Superior temporal gyrus (tissue), 1 donor: ENCODE results near the gene ADAM12.
"Not testable (repeated sequence)": the region's sequence is repeated elsewhere in the genome, so short reads cannot be mapped to it uniquely, and the experiment has no call there.

Source experiments
- DNase-seq: peaks from one replicate; pipeline ENCODE4 v3.0.0-alpha.2; 2016; ENCODE audit errors: extremely low spot score

The ADAM12 gene

GRCh38 chr10:126262233-126262838, 125.9 kb downstream of the ADAM12 start:
- DNase-seq: no peak

GRCh38 chr10:126259760-126260479, 128.4 kb downstream of the ADAM12 start:
- DNase-seq: no peak

GRCh38 chr10:126256864-126257263, 131.4 kb downstream of the ADAM12 start:
- DNase-seq: no peak

- DNase-seq: no peak
These were observed 133.0 kb downstream of the ADAM12 start for GRCh38 chr10:126255313-126255712.

- DNase-seq: no peak
These were observed 134.7 kb downstream of the ADAM12 start for GRCh38 chr10:126253611-126253998.

GRCh38 chr10:126252884-126253610, 135.2 kb downstream of the ADAM12 start:
- DNase-seq: no peak

- no peak for DNase-seq
These were observed 136.4 kb downstream of the ADAM12 start for GRCh38 chr10:126251778-126252407.

GRCh38 chr10:126250527-126251310, 137.6 kb downstream of the ADAM12 start:
- no peak for DNase-seq

- DNase-seq: no peak
These were observed 138.2 kb downstream of the ADAM12 start for GRCh38 chr10:126250045-126250444.

- DNase-seq: no peak
These were observed 140.8 kb downstream of the ADAM12 start for GRCh38 chr10:126247446-126247975.

GRCh38 chr10:126246396-126246795, 141.9 kb downstream of the ADAM12 start:
- DNase-seq: not testable (repeated sequence)

- DNase-seq: no peak
These were observed 142.8 kb downstream of the ADAM12 start for GRCh38 chr10:126245501-126245900.

- no peak for DNase-seq
These were observed 144.3 kb downstream of the ADAM12 start for GRCh38 chr10:126243971-126244370.

- no peak for DNase-seq
These were observed 145.0 kb downstream of the ADAM12 start for GRCh38 chr10:126243306-126243705.

- DNase-seq: peak; percentile 80
These were observed 145.6 kb downstream of the ADAM12 start for GRCh38 chr10:126242397-126243260.

- DNase-seq: peak; percentile 84
These were observed 147.8 kb downstream of the ADAM12 start for GRCh38 chr10:126240483-126240882.

GRCh38 chr10:126239844-126240243, 148.4 kb downstream of the ADAM12 start:
- DNase-seq: no peak

- no peak for DNase-seq
These were observed 152.1 kb downstream of the ADAM12 start for GRCh38 chr10:126235979-126236851.
